NCI-H1048 (cell line): ENCODE results near the gene NBAS.

ENCODE experiments used
- DNase-seq: peaks from one replicate; lab custom pipeline; 2025; lab: John Stamatoyannopoulos, UW

Gene NBAS

DNA sequence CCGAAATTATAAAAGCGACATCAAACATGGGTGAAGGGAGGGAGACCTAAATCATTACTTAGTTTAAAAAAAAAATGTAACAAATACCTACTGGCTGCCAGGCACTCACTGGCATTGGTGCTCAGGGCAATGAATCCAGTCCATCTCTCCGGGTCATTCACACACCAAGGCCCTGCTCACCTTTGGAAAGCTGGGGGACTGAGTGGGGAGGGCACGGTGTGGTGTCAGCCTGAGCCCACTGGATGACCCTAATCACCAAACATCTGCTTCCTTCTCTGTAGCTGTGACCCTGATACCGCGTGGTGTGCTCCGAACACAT lies 30.2 kb upstream of the NBAS start:
- no peak for DNase-seq

DNA sequence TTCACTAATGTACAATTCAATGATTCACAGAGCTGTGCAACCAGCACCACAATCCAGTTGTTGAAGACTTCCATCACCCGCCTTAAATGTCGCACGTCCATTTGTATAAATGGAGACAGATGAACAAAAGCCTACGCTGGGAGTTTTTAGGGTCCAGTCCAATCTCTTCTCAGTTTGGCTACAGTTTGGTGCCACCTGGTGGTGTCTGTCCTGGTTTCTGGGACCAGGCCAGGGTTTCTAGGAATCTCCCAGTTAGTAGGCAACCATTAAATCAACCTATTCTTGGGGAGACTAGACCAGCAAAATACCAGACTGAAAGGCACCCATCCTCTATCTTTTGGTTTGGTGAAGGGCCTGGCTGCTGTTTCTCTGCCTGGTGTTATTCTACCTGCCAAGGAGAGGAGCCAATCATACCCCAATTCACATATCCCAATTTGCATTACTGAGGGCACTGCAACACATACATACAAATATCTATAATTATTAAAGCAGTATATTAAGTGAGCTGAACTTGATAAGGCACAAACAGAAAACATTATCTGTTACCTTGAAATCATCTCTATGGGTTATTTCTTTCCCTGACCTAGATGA lies 27.3 kb upstream of the NBAS start:
- no peak for DNase-seq

DNA sequence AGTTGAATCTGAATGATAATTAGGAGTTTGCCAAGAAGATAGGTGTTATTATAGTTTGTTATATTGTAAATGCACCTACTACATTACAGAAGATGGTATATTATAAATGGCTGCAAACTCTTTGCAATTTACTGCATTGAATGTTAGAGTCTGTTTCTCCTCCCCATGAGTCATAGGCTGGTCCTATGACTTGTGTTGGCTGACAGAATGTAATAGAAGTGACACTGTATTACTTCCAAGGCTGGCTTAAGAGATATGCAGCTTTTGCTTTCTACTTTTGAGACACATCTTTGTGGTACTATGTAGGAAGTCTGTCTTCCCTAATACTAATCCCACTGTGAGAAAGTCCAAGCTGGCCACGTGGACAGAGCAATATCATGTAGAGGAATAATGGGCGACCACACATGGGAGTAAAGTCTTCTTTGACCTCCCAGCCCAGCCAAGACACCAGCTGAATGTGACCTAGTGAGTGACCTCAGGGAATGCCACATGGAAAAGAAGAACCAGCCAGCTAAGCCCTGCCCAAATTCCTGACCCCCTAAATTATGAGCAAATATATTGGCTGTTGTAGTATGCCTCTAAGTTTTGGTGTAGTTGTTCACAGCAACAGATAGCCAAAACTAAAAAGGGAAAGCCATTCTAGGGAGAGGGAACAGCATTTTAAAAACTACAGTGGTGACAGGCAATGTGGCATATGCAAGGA lies 23.8 kb upstream of the NBAS start:
- no peak for DNase-seq

DNA sequence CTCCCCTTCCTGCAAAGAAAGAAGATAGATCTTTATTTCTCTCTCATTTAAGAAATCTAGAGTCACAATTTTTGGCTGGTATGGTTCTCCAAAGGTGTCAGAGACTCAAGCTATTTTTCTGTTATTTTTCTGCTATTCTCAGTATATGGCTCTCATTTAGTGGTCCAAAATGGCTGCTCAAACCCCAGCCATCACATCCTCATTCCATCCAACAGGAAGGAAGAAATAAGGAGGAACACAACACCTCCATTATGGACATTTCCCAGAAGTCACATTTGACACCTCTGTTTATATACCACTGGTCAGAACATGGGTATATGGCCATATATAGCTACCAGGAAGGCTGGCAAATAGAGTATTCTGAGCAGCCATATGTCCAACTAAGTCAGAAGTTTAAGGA lies 23.2 kb upstream of the NBAS start:
- no peak for DNase-seq

DNA sequence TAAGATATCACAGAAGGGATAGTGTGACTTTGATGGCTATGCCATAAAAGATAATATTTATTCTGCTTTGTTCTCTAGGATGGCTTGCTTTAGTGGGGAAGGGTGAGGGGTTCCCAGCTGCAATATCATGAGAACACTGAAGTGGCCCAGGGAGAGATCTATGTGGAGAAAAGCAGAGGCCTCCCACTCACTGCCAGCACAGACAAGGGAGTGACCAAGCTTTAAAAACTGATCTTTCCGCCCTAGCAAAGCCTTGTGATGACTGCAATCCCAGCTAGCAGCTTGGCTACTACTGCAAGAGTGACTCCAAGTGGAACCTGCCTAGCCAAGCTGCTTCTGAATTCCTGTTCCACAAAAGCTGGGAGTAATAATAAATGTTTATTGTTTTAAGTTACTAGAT lies 22.7 kb upstream of the NBAS start:
- DNase-seq = no peak

DNA sequence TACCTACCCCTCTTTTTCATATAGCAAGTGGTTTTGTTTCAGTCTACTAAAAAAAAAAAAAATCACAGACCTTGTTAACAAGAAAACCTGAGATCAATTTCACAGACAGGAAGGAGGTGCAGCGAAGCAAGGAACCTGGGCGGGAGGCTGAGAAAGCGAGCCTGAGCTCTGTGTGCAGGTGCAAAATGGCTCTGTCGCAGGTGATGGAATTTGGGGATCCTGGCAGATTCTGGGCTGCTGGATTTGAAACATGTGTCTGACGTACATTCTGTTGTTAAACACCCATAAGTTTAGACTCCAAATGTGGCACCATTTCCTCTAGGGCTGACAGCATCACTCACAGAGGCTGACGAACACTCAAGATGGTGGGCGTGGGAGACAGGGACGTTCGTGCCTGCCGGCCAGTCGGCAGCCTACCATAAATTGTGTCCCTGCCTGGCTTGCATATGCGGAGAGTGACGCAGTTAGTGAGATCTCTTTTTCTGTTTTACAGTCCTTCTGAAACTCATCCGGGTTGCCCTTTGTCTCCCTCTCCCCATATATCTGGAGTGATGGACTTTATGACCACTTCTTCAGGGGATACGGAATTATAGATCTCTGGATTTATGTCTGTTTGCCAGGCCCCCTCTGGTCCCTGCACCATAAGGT lies 21.7 kb upstream of the NBAS start:
- DNase-seq = no peak

DNA sequence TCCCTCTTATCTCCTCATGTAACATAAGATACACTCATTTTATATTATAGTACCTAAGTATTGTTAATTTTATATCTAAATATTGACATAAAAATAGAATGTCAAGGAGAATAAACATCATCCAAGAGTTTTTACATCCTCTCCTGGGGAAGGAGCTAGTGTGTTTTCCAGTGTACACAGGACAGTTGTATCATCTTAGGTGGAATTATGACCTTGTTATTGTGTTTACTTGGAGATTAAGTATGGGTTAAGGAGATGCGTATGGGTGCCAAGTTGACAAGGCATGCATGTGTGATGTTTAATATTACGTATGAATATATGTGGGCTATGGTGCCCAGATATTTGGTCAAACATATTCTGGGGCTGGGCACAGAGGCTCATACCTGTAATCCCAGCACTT lies 19.3 kb upstream of the NBAS start:
- DNase-seq = no peak

DNA sequence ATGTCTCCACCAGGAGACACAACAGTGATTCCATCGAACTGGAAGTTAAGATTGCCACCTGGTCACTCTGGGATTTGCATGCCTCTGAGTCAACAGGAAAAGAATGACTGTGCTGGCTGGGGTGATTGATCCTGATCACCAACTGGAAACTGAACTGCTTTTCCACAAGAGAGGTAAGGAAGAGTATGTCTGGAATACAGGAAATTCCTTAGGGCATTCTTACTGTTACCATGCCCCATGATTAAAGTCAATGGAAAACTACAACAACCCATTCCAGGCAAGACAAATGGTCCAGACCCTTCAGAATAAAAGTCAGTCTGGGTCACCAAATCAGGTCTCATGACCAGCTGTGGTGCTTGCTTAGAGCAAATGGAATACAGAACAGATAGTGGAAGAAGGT lies 18.5 kb upstream of the NBAS start:
- no peak for DNase-seq

DNA sequence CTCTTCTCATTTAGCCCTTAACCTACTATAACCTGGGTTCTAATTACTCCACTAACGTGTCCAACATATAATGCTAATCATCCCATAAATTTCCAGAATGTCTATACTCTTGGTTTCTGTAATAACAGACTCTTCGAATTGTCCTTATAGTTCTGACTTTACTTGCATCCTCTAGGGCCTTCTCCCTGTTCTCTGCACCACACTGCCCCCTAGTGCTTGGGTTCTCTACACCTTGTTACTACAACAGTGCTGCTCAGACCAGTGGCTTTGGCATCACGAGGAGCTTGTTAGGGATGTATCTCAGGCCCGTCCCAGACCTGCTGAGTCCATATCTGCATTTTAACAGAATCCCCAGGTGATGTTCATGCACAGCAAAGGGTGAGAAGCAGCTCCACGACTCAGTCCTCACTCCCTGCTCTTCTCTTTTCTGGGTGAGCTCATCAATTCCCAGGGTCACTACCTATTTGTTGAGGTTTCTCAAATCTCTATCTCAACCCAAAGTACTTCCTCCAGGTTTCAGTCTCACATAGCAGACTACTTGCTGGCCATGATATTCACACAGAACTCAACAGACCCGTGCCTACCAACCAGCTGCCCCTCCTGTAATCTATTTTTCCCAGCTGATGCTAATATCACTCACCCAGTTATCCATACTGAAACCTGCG lies 16.1 kb upstream of the NBAS start:
- DNase-seq = peak; percentile 40

DNA sequence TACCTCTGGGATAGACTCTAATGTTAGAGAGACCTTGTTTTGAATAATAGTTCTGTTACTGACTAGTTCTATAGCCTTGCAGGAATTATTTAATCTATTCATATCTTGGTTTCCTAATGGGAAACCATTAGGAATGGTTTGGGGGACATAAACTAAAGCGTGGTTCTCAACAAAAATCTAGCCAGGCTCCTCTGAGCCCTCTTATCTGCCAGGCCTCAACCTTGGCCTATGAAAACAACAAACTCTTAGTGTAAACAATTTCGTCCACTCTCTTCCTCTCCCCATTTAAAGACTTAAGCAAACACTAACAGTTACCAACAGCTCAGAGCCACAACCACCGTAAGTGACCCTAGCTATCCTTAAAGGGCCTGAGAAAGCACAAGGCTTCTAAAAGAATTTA lies 10.6 kb upstream of the NBAS start:
- DNase-seq = no peak

DNA sequence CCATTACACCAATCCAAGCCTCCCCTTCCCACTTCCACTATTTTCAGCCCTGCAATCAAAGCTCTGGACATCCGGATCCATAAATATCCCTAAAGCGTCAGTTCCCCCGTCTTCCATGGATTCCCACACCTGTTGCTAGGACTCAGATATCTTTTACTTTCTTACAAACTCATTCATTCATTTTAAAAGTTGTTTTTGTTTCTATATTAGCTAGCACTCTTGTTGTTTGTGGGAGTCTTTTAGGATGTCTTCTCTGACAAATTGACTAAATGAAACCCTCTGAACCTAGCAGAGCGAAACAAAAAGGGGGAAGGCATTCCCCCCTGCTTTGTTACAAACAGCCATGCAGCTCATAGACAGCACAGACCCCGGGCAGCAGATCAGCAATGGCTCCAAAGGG lies 9.0 kb upstream of the NBAS start:
- no peak for DNase-seq

DNA sequence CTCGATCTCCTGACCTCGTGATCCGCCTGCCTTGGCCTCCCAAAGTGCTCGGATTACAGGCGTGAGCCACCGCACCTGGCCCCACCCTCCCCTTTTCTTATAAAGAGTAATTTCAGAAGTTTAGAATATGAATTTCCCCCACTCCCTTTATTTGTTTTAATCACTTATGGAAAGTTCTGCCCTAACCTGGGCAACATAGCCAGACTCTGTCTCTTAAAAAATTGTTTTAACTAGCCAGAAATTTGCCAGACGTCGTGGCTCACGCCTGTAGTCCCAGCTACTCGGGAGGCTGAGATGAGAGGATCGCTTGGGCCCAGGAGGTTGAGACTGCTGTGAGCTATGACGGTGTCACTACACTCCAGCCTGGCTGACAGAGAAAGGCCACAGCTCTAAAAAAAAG lies 7.7 kb upstream of the NBAS start:
- DNase-seq = no peak

DNA sequence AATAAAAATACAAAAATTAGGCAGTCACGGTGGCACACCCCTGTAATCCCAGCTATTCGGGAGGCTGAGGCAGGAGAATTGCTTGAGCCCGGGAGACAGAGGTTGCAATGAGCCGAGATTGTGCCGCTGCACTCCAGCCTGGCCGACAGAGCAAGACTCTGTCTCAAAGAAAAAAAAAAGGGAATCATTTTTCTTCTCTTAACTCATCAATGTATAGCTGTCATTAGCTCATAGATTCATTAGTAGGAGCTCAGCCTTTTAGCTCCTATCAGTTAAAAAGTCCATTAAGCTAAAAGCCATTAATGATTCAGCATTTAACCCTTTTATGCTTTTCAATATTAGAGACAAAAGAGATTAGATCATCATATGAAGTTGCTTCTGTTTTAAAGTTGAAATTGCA lies 5.8 kb upstream of the NBAS start:
- DNase-seq = no peak

DNA sequence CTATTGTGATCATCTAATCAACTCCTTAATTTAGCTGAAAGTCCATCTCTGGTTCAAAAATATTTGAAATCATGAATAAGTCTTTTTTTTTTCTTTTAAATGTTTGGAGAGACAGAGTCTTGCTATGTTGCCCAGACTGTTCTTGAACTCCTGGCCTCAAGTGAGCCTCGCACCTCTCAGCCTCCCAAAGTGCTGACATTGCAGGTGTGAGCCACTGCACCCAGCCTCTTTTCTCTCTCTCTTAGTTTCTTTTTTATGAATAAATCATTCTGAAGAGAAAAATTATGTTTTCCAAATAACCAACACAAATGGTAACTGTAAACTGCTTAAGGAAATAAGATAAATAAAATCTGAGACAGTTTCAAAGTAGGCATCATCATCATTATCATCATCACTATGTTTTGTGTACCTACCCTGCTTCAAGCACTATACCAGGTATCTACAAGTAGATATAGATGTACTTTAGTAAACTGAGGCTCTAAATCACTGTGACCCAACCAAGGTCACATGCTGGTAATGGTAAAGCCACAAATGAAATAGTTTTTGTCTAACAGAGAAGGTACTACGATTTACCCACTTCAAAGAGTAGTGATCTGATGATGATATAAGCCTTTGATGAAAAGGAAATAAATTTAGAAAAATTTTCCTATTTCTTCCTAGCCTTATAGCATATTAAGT lies 5.0 kb upstream of the NBAS start:
- no peak for DNase-seq

DNA sequence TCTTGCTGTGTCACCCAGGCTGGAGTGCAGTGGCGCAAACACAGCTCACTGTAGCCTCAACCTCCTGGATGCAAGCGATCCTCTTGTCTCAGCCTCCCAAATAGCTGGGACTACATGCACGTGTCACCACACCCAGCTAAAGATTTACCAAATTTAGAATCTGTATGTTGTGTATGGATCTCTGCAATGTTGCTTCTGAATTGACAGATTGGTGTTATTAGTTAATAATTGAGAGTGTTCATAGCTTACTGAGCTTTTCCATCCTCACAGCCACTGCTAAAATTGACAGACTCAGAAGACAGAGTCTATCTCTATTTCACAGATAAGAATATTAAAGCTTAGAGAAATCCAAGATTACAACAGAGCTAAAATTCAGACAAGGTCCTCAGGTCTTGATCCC lies 4.3 kb upstream of the NBAS start:
- no peak for DNase-seq

DNA sequence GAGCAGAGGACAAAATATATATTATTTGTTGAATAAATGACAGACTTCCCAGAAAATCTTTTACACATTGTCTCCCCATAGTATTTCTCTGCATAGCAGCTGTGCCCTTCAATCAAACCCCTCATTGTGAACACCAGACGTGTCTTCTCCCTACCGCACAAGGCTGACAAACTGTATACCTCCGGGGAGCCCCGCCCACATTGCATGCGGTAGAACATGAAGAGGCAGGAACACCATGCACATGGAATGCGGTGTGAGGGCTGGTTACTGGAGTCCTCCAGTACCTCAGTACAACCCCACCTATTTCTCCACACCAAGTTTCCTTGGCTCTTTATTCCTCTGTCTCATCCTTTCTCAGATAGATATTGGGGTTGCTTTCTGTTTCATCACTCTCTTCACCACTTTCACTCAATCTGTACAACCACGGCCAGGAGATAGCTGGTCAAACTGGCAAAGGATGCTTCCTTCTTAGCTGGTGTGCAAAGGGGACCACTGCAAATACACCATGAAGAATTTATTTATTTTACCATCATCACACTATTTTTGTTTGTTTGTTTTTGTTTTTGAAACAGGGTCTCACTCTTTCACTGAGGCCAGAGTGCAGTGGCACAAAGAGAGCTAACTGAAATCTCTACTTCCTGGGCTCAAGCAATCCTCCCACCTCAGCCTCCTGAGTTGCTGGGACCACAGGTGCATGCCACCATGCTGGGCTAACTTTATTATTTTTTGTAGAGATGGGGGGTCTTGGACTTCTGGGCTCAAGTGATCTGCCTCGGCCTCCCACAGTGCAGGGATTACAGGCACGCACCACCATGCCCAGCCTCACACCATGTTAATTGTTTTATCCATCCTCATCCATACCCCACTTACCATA lies 2.3 kb upstream of the NBAS start:
- DNase-seq = no peak

DNA sequence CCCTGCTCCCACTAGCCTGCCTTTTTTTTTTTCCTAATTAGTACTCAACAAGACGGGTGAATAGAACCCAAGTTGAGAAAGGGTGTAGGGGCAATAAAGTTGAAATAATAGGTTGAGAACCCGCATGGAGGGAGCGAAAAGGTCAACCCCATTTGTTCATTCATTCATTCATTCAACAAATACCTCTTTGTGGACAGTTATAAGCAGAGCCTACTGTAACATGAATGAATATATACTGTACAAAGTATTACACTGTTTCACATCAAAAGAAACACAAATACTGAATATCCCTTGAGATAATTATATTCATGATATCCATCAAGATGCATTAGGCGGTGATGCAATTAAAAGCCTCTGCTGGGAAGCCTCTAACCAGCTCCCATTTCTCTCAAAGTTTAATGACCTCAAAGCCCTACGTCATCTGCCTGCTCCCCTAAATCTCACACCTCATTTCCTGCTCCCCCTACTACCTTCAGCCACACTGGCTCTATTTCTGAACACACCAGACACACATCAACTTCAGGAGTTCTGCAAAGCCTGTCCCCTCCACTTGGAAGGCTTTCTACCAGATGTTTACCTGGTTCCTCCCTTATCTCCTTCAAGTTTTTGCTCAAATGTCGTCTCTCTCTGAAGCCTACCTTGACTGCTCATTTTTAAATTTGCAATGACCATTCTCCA lies 1.4 kb upstream of the NBAS start:
- no peak for DNase-seq

DNA sequence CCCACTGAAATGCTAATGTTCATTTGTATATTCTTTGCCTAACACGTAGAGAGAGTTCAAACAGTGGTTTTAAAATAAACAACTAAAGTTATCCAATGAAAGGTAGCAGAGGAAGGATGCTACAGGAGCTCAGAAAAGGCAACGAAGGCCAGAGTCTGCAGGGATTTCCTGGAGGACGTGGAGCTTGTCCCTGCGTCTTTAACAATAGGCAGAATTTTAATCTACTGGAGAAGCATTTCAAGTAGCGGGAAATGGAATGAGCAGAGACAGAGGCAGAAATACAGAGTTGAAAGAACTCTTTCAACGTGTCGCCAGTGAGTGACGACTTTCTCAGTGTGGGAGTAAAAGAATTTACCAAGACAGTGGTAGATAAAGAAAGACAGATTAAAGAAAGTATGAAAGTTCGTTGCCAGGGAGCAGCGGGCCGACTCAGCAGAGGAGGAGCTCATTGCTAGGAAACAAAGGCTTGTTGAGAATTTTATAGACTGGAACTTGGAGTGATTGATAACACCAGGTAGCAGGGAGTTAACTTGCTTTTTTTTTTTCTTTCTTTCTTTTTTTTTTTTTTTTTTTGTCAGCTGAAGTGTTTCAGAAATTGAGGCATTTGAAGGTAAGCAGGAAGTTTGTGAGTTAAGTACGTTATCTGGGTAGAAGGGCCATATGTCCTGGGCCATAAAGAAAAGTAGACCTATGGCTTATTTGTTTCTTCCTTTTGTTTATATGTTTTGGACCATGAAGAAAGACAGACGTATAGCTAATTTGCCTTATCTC lies 625 bp upstream of the NBAS start:
- no peak for DNase-seq

DNA sequence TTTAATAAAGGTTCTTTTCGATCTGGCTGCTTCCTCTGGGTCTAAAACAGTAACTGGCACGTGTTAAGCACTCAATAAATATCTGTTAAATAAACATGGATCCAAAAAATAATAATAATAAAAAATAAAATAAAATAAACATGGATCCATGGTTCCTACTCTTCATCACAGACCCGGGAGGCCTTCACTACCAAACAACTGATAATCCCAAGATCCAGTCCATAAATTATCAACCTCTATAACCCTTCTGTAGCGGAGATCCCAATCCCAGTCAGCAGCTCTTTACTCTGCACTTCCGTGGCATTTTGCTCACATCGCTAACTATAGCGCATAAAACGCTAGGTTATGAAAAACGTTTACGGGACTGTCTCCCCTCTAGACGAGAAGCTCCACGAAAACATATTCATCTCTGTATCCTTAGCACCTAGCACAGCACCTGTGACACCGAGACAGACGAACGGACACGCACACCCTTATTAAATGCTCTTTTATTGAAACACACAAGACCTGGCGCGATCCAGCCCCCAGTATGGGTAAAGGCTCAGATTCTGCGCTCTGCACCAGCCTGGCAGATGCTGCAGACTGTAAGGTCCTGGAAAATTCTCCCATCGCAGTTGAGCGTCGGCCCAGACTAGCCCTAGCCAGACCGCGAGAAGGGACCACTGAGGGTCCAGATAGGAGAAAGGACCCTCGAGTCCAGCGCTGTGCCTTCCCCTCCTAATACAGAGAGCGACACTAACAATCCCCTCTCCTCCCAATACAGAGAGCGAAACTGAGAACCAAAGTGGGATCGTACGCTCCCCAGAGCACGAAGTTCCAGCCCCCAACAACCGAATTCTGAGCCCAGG lies 770 bp downstream of the NBAS start:
- no peak for DNase-seq
